ENCODE results near the gene SLC7A1. TPM values are rescaled to one million over a fixed set of nuclear protein-coding genes. Genes with fewer than 3 reads are reported as not detected.

Gene SLC7A1
- total RNA-seq, 2 donors from 2014 or later = 47.7 to 63.5 TPM

- intact Hi-C loops (cut with DNase I) = loop anchor here (10.0 kb wide), 2 partner anchors 75 to 595 kb away; partner anchors contain the start of gene SLC7A1 (in 1 of the 2)
- no peak for DNase-seq (ENCODE audit: low spot score)
Observed at GRCh38 chr13:29519921-29520320, 75.6 kb downstream of the SLC7A1 start.

DNA sequence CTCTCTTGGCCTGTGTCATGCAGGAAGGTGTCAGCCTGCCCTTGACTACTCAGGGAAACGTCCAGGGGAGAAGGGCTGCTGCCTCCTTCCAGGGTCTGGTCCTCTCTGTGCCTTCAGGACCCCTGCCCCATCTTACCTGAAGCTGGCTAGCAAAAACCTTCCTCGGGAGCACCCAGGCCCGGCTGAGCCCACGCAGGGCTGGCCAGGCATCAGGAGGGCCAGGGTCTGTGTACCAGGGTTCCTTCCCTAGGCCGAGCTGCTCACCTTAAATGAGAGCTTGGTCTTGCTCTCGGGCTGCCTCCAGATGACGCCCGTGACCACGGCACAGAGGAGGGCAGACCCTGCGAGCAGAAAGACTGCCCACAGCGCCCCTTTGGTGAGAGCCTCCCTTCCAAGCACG lies 78.6 kb downstream of the SLC7A1 start:
- DNase-seq (ENCODE audit: low spot score) = no peak
- intact Hi-C loops (cut with DNase I) = loop anchor here (10.0 kb wide), 2 partner anchors 78 to 598 kb away; partner anchors contain the start of gene SLC7A1 (in 1 of the 2)

DNA sequence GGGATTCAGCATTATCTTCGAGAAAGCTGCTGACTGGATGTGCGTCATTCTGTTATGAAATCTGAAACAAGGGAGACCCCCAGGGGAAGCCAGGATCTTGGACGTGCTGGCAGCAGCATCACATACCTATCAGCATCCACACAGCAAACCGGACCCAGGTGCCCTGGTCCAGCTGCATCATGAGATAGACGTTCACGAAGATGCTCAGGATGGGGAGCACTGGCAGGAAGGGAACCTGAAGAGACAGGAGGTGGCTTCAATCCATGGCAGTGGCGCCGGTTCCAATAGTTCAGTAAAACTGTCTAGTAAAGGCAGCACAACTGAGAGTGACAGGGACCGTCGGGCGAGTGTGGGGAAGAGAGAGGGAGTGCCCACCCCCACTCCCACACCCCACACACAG lies 79.5 kb downstream of the SLC7A1 start:
- intact Hi-C loops (cut with DNase I) = loop anchor here (10.0 kb wide), 2 partner anchors 79 to 599 kb away; partner anchors contain the start of gene SLC7A1 (in 1 of the 2)
- DNase-seq (ENCODE audit: low spot score) = no peak

DNA sequence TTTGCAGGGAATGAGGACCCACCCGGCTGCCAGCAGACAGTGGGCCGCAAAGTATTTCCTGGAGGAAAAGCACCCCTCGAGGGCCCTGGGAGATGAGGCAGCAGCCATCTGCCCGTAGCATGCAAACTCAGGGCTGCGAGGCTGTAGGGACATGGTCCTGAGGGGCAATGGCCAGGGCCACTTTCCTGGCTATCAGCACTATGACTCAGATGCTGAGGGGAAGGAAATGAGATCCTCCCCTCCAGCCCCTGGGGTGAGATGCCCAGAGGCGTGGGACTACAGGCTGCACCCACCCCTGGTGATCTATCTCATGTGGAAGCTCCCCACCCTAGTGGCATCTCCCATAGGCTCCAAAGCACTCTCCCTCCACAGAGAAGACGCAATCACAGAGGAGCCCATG lies 80.1 kb downstream of the SLC7A1 start:
- intact Hi-C loops (cut with DNase I) = loop anchor here (10.0 kb wide), 2 partner anchors 79 to 599 kb away; partner anchors contain the start of gene SLC7A1 (in 1 of the 2)
- DNase-seq (ENCODE audit: low spot score) = no peak

GRCh38 chr13:29514720-29515310 lies 80.7 kb downstream of the SLC7A1 start:
- DNase-seq (ENCODE audit: low spot score) = peak; percentile 73
- intact Hi-C loops (cut with DNase I) = loop anchor here (10.0 kb wide), 2 partner anchors 80 to 600 kb away; partner anchors contain the start of gene SLC7A1 (in 1 of the 2)

DNA sequence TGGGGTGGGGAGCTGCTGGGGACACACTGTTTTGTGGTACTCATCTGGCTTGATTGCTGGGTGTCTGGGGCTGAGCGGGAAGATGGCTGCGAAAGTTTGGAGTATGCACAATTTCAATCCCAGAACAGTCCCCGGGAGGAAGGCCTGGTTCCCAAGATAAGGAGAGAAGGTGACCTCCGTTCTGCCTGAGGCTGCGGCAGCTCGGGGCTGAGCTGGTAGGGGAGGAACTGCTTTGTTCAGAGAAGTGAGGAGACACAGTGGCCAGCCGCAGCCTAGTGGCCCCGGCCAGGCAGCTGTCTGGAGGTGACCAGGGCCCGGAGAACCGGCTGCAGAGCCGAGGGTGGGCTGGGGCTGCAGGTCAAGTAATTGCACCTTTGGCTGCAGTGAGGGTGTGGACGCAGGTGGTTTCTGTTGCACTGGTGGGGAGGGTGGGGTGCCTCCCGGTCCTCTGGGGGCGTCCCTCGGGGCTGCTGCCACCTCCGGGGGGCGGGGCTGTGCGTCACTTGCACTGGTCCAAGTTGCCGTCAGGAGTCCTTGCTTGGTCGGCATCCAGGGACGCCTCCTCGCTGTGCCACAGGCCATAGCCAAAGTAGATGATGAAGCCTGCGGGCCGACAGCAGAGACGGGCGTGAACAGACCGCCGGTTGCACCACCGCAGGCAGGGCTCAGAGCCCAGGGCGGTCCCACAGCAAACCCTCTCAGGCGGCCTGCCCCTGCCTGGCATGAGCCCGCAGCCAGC lies 81.3 kb downstream of the SLC7A1 start:
- intact Hi-C loops (cut with DNase I) = loop anchor here (10.0 kb wide), 2 partner anchors 81 to 601 kb away; partner anchors contain the start of gene SLC7A1 (in 1 of the 2)
- no peak for DNase-seq (ENCODE audit: low spot score)

DNA sequence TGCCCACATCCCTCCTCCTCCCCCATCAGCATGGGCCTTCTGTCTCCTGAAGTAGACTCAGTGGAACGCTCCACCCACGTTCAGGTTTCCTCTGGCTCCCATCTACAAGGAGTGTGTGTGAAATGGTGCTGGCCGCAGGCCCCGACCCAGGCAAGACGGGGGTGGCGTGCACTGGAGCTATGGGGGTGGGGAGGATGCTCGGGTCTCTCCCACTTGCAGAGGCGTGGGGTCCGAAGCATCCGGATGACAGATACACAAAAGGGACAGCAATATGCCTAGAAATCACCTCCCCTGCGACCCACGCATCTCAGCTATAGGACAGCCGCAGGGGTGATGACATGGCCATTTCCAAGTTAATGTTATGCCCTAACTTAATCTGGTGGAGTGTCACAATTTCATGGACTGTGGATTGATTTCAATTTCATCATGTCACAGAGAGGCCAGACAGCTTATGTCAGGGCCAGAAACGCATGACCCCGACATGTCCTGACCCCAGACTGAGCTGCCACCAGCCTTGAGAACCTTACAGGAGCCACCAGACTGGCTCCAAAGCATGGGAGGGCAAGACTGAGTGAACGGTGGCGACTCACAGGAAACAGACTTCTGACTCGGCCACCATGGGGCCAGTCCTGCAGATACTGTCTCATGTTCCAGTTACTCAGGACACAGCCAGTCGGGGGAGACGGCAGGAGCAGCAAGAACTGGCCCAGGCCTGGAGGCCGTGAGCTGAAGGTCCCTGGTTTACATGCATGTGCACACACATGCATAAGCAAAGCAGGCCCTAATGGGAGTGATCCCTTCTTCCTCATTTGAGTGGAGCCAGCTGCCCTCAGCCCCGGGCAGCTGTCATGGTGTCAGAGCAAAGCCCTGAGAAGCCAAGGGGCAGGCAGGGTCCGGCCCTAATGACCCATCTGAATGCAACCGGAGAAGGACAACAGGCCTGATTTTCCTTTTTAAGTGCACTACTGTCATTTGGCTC lies 82.2 kb downstream of the SLC7A1 start:
- no peak for DNase-seq (ENCODE audit: low spot score)
- intact Hi-C loops (cut with DNase I) = loop anchor here (10.0 kb wide), 2 partner anchors 82 to 602 kb away; partner anchors contain the start of gene SLC7A1 (in 1 of the 2)

GRCh38 chr13:29511980-29512379 lies 83.5 kb downstream of the SLC7A1 start:
- DNase-seq (ENCODE audit: low spot score) = no peak
- intact Hi-C loops (cut with DNase I) = loop anchor here (10.0 kb wide), 2 partner anchors 83 to 603 kb away; partner anchors contain the start of gene SLC7A1 (in 1 of the 2)

DNA sequence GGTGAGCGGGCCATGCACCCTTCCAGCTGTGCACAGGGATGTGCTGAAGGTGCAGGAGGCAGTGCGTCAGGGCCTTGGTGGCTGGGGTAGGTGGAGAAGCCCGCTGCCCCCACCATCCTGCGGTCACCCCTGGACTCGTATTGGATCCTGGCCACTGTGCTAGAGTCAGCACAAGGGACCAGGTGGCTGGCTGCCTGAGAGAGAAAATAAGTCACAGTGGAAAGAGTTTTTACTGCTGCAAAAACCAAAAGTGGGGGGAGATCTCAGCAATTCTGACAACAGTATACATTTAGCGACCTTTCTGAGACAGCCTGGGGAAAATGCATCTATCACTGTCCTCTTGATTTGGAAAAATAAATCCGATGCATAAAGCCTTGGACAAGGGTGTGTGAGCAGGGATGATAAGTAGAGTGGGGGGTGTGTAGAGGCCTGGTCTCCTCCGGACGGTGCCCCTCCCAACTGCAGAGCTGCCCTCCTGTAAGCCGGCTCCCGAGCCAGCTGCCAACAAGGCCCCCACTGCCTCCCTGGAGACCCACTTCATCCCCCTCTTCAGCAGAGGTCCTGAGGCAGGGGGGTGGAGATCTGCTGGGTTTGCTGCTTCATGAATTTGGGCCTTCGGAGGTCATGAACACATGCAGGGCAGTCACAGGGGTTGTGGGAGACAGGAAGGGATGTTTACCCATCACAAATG lies 84.2 kb downstream of the SLC7A1 start:
- no peak for DNase-seq (ENCODE audit: low spot score)
- intact Hi-C loops (cut with DNase I) = loop anchor here (10.0 kb wide), 2 partner anchors 84 to 604 kb away; partner anchors contain the start of gene SLC7A1 (in 1 of the 2)

- DNase-seq (ENCODE audit: low spot score) = no peak
- intact Hi-C loops (cut with DNase I) = loop anchor here (10.0 kb wide), 2 partner anchors 84 to 604 kb away; partner anchors contain the start of gene SLC7A1 (in 1 of the 2)
Observed at GRCh38 chr13:29510651-29511084, 84.8 kb downstream of the SLC7A1 start.

DNA sequence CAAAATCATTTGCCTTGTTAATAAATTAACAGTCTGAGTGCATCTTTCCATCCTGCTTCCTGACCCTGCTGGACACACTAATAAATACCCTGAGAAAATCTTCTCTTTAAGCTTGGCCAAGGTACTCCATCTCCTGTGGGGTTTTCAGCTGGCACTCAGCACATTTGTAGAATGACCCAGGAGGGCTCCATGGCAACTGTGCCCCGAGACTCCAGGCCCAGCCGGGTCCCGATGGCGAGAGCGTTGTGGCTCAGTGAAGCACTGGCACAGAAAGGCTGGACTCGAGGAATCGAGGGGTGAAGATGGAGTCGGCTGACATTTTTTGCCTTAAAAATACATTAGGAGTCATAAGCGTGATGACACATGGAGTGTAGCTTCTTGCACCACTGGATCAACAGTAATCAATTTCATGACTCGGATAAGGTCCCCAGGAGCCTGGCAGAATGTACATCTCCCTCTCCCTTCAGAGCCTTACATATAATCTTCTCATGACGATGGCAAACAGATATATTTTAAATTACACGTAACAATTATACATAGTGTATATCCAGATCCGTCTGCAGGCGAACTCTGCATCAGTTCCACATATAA lies 85.4 kb downstream of the SLC7A1 start:
- intact Hi-C loops (cut with DNase I) = loop anchor here (5.0 to 10.0 kb wide), 3 partner anchors 85 to 605 kb away; partner anchors contain the start of gene SLC7A1 (in 1 of the 2)

DNA sequence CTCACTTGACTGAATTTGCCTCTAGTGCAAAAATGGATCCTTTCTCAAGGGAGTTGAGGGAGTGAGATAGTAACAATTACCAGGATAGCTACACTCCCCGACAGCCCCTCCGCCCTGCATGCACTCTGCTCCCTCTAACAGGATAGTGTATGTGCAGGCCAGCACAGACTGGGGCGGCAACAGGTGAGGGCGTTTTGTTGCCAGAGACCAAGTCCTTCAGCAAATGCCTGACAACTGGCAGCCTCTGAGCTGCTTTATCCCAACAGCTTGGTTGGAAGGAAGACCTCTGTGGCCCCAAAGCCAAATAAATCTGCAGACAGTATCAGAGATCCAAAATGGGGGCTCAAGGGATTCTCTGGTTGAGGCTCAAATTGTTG lies 86.6 kb downstream of the SLC7A1 start:
- intact Hi-C loops (cut with DNase I) = loop anchor here in 1 of 2 donors (5.0 kb wide), 1 partner anchor 603 kb away; no protein-coding TSS in a partner anchor

More for the DNA sequence above, 85.4 kb downstream of the SLC7A1 start:
- no peak for DNase-seq (ENCODE audit: low spot score)

GRCh38 chr13:29508130-29508875 lies 87.2 kb downstream of the SLC7A1 start:
- intact Hi-C loops (cut with DNase I) = loop anchor here in 1 of 2 donors (5.0 kb wide), 1 partner anchor 604 kb away; no protein-coding TSS in a partner anchor
- peak; percentile 93 for DNase-seq (ENCODE audit: low spot score)

More for the DNA sequence above, 86.6 kb downstream of the SLC7A1 start:
- no peak for DNase-seq (ENCODE audit: low spot score)

GRCh38 chr13:29507356-29507755 lies 88.1 kb downstream of the SLC7A1 start:
- DNase-seq (ENCODE audit: low spot score) = no peak
- intact Hi-C loops (cut with DNase I) = loop anchor here in 1 of 2 donors (5.0 kb wide), 1 partner anchor 605 kb away; no protein-coding TSS in a partner anchor

GRCh38 chr13:29505950-29506349 lies 89.5 kb downstream of the SLC7A1 start:
- DNase-seq (ENCODE audit: low spot score) = no peak
- intact Hi-C loops (cut with DNase I) = loop anchor here in 1 of 2 donors (5.0 kb wide), 1 partner anchor 606 kb away; no protein-coding TSS in a partner anchor

- no peak for DNase-seq (ENCODE audit: low spot score)
- intact Hi-C loops (cut with DNase I) = loop anchor here in 1 of 2 donors (5.0 kb wide), 1 partner anchor 607 kb away; no protein-coding TSS in a partner anchor
Observed at GRCh38 chr13:29505511-29505910, 90.0 kb downstream of the SLC7A1 start.
